Fibroblast of mammary gland (primary cell): Measurements from ENCODE around the gene HSPBP1.
A peak's percentile ranks its signal among the peaks of the same experiment; 100 is the strongest.

Source experiments
- DNase-seq: peaks from one replicate; pipeline ENCODE4 v3.0.0-alpha.2; 2010; ENCODE audit warnings: low read depth
- H3K4me3 ChIP-seq: 2 replicates; pipeline ENCODE4 v1.5.1; 2011; ENCODE audit warnings: low read depth, mild to moderate bottlenecking, low read length, moderate library complexity; ENCODE audit not compliant: control insufficient read depth
- TF ChIP-seq, protein P1 (sequence below): conservative IDR thresholded peaks from 2 replicates; pipeline ENCODE4 v1.5.1; 2011; ENCODE audit warnings: low read depth, low read length, inconsistent platforms; ENCODE audit not compliant: control insufficient read depth, insufficient read depth

Gene HSPBP1

DNA sequence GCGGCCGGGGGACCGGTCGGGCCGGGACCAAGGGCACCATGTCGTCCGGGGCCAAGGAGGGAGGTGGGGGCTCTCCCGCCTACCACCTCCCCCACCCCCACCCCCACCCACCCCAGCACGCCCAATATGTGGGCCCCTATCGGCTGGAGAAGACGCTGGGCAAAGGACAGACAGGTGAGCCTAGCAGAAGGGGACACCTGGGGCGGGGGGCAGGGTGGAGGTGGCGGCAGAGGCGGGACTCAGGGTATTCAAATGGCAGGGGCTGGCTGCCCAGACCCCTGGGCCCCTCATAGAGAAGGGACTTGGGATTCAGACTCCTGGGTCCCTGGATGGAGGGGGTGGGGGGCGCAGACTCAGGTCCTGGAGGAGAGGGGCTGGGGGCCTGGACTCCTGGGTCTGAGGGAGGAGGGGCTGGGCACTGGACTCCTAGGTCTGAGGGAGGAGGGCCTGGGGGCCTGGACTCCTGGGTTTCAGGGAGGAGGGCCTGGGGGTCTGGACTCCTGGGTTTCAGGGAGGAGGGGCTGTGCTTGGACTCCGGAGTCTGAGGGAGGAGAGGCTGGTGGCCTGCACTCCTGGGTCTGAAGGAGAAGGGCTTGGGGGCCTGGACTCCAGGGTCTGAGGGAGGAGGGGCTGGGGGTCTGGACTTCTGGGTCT, 4.6 kb upstream of the HSPBP1 start:
- TF ChIP-seq, protein P1, sequence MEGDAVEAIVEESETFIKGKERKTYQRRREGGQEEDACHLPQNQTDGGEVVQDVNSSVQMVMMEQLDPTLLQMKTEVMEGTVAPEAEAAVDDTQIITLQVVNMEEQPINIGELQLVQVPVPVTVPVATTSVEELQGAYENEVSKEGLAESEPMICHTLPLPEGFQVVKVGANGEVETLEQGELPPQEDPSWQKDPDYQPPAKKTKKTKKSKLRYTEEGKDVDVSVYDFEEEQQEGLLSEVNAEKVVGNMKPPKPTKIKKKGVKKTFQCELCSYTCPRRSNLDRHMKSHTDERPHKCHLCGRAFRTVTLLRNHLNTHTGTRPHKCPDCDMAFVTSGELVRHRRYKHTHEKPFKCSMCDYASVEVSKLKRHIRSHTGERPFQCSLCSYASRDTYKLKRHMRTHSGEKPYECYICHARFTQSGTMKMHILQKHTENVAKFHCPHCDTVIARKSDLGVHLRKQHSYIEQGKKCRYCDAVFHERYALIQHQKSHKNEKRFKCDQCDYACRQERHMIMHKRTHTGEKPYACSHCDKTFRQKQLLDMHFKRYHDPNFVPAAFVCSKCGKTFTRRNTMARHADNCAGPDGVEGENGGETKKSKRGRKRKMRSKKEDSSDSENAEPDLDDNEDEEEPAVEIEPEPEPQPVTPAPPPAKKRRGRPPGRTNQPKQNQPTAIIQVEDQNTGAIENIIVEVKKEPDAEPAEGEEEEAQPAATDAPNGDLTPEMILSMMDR = no peak
- H3K4me3 ChIP-seq = peak overlapping the region; percentile 21

DNA sequence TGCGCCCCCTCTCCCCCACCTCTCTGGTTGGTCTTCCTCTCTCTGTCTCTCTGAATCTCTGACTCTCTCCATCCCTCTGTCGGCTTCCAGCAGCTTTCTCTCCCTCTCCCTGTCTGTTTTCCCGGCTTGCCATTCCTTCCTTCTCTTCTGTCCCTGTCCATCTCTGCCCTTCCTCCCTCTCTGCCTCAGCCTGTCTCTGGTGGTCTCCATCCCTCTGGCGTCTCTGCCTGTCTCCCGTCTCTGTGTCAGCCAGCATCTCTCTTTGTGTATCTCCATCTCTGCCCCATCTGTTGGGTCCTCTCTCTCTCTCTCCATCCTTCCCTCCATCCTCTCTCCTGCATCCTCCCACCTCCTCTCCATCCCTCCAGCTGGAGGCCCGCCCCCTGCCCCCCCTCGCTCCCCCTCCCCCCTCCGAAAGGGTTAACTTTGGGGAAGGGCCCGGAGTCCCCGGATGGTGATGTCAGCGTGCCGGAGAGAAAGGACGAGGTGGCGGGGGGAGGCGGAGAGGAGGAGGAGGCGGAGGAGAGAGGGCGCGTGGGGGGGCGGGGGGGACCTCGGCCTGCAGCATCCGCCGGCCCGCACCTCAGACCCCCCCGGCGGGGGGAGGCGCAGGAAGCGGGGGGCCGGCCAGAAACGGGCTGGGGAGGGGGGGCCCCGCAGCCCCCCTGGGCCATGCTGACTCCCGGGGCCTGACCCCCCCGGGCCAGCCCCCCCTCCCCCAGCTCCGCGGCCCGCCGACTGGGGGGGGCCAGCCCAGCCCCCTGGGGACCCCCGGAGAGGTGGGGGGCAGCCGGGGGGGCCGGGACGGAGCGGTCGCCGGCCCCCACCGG, 3.9 kb upstream of the HSPBP1 start, which contains the start of gene BRSK1:
Gene BRSK1, plus strand, starts transcription at position 450 of the 830 bp plus-strand sequence. CDS start 446 bp downstream, outside the sequence.
- TF ChIP-seq, protein P1 = no peak
- peak; percentile 38 for DNase-seq
- peak within 1 kb of the TSS; percentile 21 for H3K4me3 ChIP-seq

More for the DNA sequence above, 4.6 kb upstream of the HSPBP1 start:
- no peak for DNase-seq

DNA sequence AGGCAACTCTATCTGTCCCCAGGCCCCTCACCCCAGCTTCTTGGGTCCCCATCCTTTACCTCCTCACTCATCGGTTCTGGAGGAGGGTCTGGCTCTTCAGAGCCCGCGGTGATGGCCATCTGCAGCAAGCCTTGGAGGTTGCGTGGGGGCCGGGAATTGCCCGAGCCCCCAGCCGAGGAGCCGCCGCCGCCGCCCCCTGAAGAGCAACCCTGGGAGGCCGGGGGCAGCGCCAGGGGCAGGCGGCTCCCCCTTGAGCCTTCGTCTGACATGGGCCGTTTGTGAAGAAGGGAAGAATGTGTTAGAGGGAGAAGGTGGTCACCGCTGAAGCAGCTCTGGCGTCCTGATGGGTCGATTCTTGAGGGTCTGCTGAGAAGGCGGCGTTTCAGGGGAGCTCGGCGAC, 570 bp downstream of the HSPBP1 start:
- TF ChIP-seq, protein P1 = no peak
- no peak for DNase-seq
- peak overlapping the region; percentile 77 for H3K4me3 ChIP-seq

DNA sequence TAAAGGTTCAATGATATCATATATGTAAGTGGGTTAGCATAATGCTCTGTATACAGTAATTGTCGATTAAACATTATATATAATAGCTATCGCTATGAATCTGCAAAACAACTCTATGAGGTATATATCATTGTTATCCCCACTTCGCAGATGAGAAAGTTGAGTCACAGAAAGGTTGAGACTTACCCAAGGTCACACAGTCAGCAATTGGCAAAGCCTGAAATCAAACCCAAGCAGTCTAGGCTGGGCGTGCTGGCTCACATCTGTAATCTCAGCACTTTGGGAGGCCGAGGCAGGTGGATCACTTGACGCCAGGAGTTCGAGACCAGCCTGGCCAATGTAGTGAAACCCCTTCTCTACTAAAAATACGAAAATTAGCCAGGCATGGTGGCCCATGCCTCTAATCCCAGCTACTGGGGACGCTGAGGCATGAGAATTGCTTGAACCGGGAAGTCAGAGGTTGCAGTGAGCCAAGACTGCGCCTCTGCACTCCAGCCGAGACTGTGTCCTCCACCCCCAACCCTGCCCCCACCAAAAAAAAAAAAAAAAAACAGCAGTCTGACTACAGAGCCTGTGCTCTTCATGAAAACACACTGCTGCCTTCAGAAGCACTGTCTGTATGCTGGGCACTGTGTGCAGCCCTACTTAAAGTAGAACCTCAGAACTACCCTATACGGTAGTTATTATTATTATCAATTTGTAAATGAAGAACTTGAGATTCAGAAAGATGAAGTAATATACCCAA, 1.3 kb downstream of the HSPBP1 start:
- TF ChIP-seq, protein P1 = no peak
- H3K4me3 ChIP-seq = peak overlapping the region; percentile 77
- DNase-seq = no peak

DNA sequence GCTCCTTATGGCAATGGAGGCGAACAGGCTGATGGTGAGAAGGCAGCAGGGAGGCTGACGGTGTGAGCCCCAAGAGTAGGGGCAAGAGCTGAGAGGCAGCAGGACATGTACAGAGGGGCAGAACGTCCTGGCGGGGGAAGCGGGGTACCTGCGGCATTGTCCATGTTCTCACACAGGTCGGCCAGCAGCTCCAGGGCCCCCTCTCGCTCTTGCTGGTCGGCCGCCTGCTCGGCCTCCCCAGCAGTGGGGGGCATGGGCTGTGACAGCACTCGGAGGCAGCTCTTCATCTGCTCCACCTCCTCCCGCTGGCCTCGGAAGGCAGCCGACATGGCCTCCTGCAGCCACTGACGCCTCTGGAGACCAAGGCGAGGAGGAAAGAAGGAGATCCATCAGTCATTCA, 2.4 kb downstream of the HSPBP1 start:
- DNase-seq = no peak
- TF ChIP-seq, protein P1 = no peak
- H3K4me3 ChIP-seq = no peak overlapping the region

DNA sequence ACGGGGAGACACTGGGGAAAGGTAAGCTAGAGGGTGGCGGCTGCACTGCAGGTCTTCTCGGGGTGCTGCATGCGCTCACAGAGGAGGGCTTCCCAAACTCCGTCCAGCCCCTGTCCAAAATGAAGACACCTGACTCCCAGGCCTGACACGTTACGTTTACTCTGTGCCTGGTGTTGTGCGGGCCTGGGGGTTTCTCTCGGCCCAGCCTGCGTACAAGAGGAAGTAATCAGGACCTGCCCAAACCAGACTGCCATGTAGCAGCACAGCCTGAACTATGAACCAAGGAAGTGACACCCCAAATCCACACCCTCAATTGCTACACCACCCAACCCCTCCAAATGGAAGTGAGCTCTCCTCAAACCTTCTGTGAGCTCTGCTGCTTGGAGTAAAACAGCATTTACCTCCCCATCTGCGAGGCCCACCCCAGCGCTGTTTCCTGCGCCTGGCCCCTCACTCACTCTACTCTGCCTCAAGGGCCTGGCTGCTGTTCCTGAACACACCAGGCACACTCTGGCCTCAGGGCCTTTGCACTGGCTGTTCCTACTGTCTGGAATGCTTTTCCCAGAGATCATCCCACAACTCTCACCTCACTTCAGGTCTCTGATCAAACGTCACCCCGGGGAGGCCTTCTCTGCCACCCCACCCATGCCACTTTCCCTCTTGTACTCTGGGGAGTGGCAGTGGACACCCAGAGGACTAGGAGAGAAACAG, 3.0 kb downstream of the HSPBP1 start:
- DNase-seq = no peak
- TF ChIP-seq, protein P1 = no peak
- H3K4me3 ChIP-seq = no peak overlapping the region
